Vagina (tissue), 2 donors: Measurements from ENCODE around the gene ITSN1. TPM values are rescaled to one million over a fixed set of nuclear protein-coding genes. Genes with fewer than 3 reads are reported as not detected.

ENCODE experiments used
- DNase-seq, 2 donors: peaks; one replicate each; pipeline ENCODE4 v3.0.0-alpha.2; 2017; ENCODE audit errors: extremely low spot score in 2 of 2
- H3K27ac ChIP-seq: fragments of 200-600 bp; sonication (generic); one replicate; pipeline ENCODE4 v1.5.1; 2019
- H3K27me3 ChIP-seq: fragments of 200-600 bp; sonication (generic); one replicate; pipeline ENCODE4 v1.5.1; 2019
- H3K36me3 ChIP-seq, 2 donors: fragments of 200-600 bp; sonication (generic); one replicate each; pipeline ENCODE4 v1.5.1; 2017 to 2019
- H3K4me1 ChIP-seq: fragments of 200-600 bp; sonication (generic); one replicate; pipeline ENCODE4 v1.5.1; 2019
- H3K4me3 ChIP-seq, 2 donors: fragments of 200-600 bp; sonication (generic); 1 replicate in 1 of 2; 2 replicates in 1 of 2; pipeline ENCODE4 v1.5.1; 2016 to 2019
- H3K9me3 ChIP-seq: fragments of 200-600 bp; sonication (generic); one replicate; pipeline ENCODE4 v1.5.1; 2019
- POLR2A ChIP-seq, 2 donors: fragments of 450-650 bp; IDR thresholded peaks; one replicate each; pipeline ENCODE4 v1.6.1; 2017; ENCODE audit warnings: antibody characterized with exemption in 2 of 2, mild to moderate bottlenecking in 2 of 2, moderate library complexity in 2 of 2
- POLR2AphosphoS5 ChIP-seq, 2 donors: sonication (generic); formaldehyde crosslinking; IDR thresholded peaks; one replicate each; pipeline ENCODE4 v1.9.0; 2017; ENCODE audit warnings: antibody characterized with exemption in 2 of 2, mild to moderate bottlenecking in 2 of 2, low read depth in 1 of 2; ENCODE audit not compliant: insufficient read depth in 1 of 2
- intact Hi-C: fragments of 100-400 bp; cut with DNase I; formaldehyde crosslinking; loops from one replicate; pipeline ENCODE4 v1.15.1; 2023
- total RNA-seq: library from RNA; depleted of rRNA; stranded (reverse); fragments of >200 nt; gene quantifications from one replicate; pipeline ENCODE4 v1.2.3, GENCODE V29; 2016
- TF ChIP-seq, protein P1 (sequence below), 3 experiments: fragments of 450-650 bp in 2 of 3; fragments of 200-600 bp in 1 of 3; sonication (generic) in 1 of 3; IDR thresholded peaks; one replicate each; pipeline ENCODE4 v1.5.1; 2017 to 2019; ENCODE audit warnings: antibody characterized with exemption in 3 of 3, mild to moderate bottlenecking in 2 of 3, moderate library complexity in 2 of 3

The ITSN1 gene
- total RNA-seq, 1 donor from 2014 or later: 46.9 TPM

DNA sequence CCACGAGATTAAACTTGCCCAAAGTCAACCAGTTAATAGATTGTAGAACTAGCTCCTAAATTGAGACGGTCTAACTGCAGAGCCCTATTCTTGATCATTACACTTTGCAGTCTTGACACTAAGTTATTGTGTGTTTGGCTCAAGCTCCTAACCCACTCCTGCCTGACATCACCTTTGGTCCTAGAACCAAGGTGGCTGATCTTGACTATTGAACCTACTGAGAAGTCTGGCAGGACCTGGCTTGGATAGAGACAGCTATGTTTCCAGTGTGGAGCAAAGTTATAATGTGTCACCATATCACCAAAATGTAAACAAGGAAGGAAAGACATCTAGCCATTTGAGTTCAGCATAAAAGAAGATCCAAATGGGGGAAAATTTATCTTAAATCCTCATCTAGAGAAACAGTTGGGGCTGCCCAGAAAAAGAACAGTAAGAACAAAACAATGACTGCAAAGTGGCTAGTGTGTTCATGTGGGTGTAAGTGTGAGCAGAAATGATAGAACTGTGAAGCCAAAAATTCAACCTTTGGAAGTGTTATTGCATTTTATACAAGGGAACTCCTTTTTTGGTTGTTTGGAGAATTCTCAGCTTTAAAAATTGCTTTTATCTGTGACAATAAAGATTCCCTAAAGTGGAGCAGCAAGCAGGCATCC lies 166.5 kb downstream of the ITSN1 start:
- intact Hi-C loops: loop anchor here (10.0 kb wide), 1 partner anchor 164 kb away; the partner anchor contains the start of genes CRYZL1 and ITSN1

DNA sequence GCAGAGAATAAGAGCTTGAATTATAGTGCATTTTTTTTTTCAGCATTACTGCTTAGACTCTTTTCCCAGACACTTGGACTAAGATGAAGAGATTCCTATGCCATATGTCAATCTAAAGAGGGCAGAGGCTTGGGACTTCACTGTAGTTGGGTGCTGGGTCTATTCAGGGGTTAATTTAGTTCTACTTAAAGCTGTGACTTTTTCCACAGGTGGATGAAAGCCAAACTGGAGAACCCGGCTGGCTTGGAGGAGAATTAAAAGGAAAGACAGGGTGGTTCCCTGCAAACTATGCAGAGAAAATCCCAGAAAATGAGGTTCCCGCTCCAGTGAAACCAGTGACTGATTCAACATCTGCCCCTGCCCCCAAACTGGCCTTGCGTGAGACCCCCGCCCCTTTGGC lies 168.5 kb downstream of the ITSN1 start:
- Histone ChIP-seq H3K4me1 (peaks cover 13% of the 10 kb centered on the region), H3K4me3 (no peak overlapping the region), H3K9me3 (no peaks in the 10 kb centered on the region), H3K27me3 (no peaks in the 10 kb centered on the region), H3K27ac (peak overlapping the region; percentile 63), H3K36me3 (peaks cover 0 to 11% of the 10 kb centered on the region in 2 donors)
- intact Hi-C loops: no loop called here
- DNase-seq: no peak
- TF ChIP-seq POLR2AphosphoS5 (IDR thresholded peaks at IDR 0.05; ENCODE audit: insufficient read depth in 1 of 2, low read depth in 1 of 2): no peak
- TF ChIP-seq, protein P1, sequence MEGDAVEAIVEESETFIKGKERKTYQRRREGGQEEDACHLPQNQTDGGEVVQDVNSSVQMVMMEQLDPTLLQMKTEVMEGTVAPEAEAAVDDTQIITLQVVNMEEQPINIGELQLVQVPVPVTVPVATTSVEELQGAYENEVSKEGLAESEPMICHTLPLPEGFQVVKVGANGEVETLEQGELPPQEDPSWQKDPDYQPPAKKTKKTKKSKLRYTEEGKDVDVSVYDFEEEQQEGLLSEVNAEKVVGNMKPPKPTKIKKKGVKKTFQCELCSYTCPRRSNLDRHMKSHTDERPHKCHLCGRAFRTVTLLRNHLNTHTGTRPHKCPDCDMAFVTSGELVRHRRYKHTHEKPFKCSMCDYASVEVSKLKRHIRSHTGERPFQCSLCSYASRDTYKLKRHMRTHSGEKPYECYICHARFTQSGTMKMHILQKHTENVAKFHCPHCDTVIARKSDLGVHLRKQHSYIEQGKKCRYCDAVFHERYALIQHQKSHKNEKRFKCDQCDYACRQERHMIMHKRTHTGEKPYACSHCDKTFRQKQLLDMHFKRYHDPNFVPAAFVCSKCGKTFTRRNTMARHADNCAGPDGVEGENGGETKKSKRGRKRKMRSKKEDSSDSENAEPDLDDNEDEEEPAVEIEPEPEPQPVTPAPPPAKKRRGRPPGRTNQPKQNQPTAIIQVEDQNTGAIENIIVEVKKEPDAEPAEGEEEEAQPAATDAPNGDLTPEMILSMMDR (IDR thresholded peaks at IDR 0.05): no peak
- TF ChIP-seq POLR2A (IDR thresholded peaks at IDR 0.05): no peak

More for the DNA sequence above, 166.5 kb downstream of the ITSN1 start:
- DNase-seq: no peak
- Histone ChIP-seq H3K36me3 (peaks cover 0 to 1% of the 10 kb centered on the region in 2 donors), H3K4me1 (peaks cover 13% of the 10 kb centered on the region), H3K9me3 (no peaks in the 10 kb centered on the region), H3K4me3 (no peak overlapping the region), H3K27me3 (no peaks in the 10 kb centered on the region), H3K27ac (no peak overlapping the region)
- TF ChIP-seq, protein P1 (IDR thresholded peaks at IDR 0.05): no peak
- TF ChIP-seq POLR2AphosphoS5 (IDR thresholded peaks at IDR 0.05; ENCODE audit: insufficient read depth in 1 of 2, low read depth in 1 of 2): no peak
- TF ChIP-seq POLR2A (IDR thresholded peaks at IDR 0.05): no peak

DNA sequence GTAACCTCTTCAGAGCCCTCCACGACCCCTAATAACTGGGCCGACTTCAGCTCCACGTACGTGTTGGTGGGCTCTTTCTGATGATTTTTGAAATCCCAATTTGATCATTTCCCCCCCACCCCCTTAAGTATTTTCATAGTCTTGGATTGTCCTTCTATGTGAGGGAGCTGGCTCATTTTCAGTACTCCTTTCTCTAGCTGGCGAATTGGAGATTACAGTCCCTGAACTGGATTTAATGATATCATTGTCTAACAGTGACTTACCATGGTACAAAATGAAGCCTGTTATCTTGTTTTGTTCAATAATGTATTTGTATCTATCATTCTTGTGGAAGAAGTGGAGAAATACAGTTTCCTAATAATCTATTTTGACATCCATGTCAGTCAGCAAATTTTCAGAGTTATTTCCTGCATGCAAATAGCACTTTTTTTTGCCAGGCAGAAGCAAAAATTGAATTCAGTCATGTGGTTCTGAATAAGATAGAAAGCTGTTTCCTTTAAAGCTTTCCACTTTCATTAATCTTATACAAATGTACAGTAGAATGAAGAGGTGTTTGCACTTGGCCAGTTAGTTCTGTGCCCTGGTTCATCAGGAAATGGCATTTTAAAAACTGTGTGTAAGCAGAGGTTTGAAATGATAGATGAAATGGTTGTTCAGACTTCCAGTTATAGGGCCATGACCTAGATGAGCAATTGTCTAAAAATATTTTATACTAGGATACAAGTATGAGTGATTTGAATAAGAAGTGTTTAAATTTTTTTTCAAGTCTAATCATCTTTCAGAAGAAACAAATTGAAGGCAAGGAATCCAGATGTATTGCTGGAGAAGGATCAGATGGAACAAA lies 169.1 kb downstream of the ITSN1 start:
- Histone ChIP-seq H3K27ac (peak overlapping the region; percentile 63), H3K4me1 (peaks cover 13% of the 10 kb centered on the region), H3K9me3 (no peaks in the 10 kb centered on the region), H3K27me3 (no peaks in the 10 kb centered on the region), H3K4me3 (no peak overlapping the region), H3K36me3 (peaks cover 0 to 11% of the 10 kb centered on the region in 2 donors)
- TF ChIP-seq POLR2A (IDR thresholded peaks at IDR 0.05) (no peak), POLR2AphosphoS5 (IDR thresholded peaks at IDR 0.05; ENCODE audit: insufficient read depth in 1 of 2, low read depth in 1 of 2) (no peak)
- TF ChIP-seq, protein P1 (IDR thresholded peaks at IDR 0.05): no peak
- no peak for DNase-seq
- intact Hi-C loops: no loop called here

DNA sequence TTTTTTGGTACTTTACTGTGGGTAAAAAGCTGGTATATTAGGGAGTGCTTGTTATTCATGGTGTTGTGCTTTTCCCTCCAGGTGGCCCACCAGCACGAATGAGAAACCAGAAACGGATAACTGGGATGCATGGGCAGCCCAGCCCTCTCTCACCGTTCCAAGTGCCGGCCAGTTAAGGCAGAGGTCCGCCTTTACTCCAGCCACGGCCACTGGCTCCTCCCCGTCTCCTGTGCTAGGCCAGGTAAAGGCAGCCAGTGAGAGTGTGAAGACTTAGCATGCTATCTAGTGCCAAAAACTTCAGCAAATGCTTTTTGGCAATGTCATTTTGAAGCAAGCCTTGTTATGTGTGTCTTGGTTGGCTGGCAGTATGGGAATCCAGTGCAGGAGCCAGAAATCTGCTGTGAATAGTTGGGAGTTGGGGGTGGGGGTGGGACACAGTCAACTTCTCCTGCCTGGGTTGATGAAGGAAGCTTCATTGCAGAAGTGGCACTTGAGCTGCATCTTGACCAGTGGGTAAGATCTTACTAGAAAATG lies 171.6 kb downstream of the ITSN1 start:
- H3K36me3 ChIP-seq: peaks cover 0 to 16% of the 10 kb centered on the region in 2 donors
- DNase-seq: no peak
- H3K27me3 ChIP-seq: no peaks in the 10 kb centered on the region
- H3K27ac ChIP-seq: no peak overlapping the region
- intact Hi-C loops: no loop called here
- H3K9me3 ChIP-seq: no peaks in the 10 kb centered on the region
- peaks cover 13% of the 10 kb centered on the region for H3K4me1 ChIP-seq
- H3K4me3 ChIP-seq: no peak overlapping the region
- no peak for TF ChIP-seq POLR2AphosphoS5 (IDR thresholded peaks at IDR 0.05; ENCODE audit: insufficient read depth in 1 of 2, low read depth in 1 of 2)
- TF ChIP-seq, protein P1 (IDR thresholded peaks at IDR 0.05): no peak
- TF ChIP-seq POLR2A (IDR thresholded peaks at IDR 0.05): no peak
